Measurements from ENCODE around the gene CES3.

DNA sequence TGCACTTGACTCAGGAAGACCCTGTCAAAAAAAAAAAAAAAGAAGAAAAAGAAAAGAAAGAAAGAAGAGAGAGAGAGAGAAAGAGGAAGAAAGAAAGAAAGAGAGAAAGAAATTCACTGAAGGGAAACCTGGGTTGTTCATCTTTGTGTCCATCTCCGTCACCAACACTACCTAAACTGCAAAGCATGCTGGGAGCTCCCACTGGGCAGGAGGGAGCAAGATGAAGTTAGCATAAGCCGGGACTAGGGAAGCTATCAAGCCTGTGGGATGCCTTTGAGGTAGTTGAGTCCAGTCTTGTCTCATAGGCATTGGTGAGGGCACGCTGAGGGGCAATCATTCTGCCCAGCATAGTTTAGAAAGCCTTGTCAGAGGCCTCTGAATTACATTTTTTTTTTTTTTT is 60.3 kb downstream of the CES3 start:
- TF ChIP-seq, protein P1, sequence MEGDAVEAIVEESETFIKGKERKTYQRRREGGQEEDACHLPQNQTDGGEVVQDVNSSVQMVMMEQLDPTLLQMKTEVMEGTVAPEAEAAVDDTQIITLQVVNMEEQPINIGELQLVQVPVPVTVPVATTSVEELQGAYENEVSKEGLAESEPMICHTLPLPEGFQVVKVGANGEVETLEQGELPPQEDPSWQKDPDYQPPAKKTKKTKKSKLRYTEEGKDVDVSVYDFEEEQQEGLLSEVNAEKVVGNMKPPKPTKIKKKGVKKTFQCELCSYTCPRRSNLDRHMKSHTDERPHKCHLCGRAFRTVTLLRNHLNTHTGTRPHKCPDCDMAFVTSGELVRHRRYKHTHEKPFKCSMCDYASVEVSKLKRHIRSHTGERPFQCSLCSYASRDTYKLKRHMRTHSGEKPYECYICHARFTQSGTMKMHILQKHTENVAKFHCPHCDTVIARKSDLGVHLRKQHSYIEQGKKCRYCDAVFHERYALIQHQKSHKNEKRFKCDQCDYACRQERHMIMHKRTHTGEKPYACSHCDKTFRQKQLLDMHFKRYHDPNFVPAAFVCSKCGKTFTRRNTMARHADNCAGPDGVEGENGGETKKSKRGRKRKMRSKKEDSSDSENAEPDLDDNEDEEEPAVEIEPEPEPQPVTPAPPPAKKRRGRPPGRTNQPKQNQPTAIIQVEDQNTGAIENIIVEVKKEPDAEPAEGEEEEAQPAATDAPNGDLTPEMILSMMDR (IDR thresholded peaks at IDR 0.05), result no peak
- TF ChIP-seq EP300 (IDR thresholded peaks at IDR 0.05), result no peak
- TF ChIP-seq POLR2A (IDR thresholded peaks at IDR 0.05), result no peak
